GM18502 (cell line): ENCODE data around the gene SSC5D.

Experiments
- ATAC-seq: cut with Tn5 transposase; IDR thresholded peaks from one replicate; pipeline ENCODE4 v1.9.1; 2021; ENCODE audit warnings: mild to moderate bottlenecking; ENCODE audit not compliant: unreplicated experiment, poor library complexity

Gene SSC5D

DNA sequence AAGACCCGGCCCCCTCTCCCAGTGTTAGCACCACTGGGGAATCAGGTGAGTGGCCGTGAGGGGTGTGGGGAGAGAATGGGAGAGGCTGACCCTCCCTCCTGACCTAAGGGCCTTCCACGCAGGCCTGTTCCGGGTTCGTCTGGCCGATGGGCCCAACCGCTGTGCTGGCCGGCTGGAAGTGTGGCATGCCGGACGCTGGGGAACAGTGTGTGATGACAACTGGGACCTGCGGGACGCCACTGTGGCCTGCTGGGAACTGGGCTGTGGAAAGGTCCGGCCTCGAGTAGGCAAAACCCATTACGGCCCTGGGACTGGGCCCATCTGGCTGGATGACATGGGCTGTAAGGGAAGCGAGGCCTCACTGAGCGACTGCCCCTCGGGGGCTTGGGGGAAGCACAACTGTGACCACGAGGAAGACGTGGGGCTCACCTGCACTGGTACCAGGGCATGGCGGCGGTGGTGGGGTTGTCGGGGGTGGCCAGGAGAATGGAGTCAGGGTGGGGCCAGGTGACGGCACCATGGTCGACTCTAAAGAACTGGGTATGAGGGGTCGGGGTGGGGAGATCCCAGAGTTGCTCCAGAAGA is 12.2 kb downstream of the SSC5D start:
- no peak for ATAC-seq

DNA sequence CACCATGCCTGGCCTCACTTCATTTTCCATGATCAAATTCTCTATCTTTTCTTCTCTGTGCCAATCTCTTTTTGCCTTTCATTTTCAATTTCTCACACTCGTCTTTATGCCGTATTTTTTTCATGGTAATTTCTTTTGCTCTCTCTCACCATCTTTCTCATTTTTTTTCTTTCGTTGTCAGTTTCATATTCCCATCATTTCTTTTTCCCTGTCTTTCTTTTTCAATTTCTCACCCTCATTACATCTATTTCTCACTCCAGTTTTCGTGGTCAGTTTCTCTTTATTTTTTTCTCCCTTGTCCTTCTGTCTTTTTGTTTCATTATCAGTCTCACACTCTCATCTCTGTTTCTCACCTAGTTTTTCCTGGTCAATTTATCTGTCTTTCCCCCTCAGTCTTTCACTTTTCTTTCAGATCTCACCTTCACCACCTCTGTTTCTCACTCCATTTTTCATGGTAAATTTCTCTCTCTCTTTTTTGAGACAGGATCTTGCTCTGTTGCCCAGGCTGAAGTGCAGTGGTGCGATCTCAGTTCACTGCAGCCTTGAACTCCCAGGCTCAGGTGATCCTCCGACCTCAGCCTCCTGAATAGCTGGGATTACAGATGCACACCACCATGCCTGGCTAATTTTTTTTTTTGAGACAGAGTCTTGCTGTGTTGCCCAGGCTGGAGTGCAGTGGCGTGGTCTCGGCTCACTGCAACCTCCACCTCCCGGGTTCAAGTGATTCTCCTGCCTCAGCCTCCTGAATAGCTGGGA is 14.1 kb downstream of the SSC5D start:
- ATAC-seq: no peak

DNA sequence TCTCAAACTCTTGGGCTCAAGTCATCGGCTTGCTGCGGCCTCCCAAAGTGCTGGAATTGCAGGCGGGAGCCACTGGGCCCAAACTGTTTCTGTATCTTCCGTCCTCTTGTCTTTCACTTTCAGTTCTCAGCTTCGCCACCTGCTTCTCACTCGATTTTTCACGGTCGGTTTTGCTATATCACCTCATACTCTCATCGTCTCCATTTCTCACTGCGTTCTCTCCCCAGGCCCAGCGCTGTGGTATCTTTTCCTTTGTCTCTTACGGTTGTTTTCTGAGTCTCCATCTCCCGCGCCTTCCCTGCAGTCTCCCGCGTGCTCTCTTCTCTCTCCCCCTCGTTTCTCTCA is 14.9 kb downstream of the SSC5D start:
- ATAC-seq: no peak

- peak; percentile 90 for ATAC-seq
Observed at GRCh38 chr19:55503502-55504251, 15.4 kb downstream of the SSC5D start.

GRCh38 chr19:55504252-55504603 is 16.0 kb downstream of the SSC5D start:
- no peak for ATAC-seq

GRCh38 chr19:55504981-55505380 is 16.7 kb downstream of the SSC5D start:
- no peak for ATAC-seq

DNA sequence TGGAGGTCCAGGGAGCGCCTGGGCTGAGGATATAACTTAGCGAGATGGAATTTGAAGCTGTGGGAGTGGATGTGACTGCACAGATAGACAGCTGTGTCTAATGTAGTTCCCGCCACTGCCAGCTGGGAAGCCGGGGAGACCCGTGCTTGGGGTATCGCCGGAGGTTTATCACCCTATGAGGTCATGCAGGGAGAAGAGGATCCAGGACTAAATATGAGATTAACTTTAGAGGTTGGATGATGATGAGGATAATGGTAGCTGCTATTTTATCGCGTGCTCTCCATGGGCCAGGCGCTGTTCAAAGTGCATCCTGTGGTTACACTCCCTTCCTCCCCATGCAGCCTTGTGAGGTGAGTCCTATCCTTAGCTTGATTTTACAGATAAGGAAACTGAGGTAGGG is 19.9 kb downstream of the SSC5D start:
- no peak for ATAC-seq

DNA sequence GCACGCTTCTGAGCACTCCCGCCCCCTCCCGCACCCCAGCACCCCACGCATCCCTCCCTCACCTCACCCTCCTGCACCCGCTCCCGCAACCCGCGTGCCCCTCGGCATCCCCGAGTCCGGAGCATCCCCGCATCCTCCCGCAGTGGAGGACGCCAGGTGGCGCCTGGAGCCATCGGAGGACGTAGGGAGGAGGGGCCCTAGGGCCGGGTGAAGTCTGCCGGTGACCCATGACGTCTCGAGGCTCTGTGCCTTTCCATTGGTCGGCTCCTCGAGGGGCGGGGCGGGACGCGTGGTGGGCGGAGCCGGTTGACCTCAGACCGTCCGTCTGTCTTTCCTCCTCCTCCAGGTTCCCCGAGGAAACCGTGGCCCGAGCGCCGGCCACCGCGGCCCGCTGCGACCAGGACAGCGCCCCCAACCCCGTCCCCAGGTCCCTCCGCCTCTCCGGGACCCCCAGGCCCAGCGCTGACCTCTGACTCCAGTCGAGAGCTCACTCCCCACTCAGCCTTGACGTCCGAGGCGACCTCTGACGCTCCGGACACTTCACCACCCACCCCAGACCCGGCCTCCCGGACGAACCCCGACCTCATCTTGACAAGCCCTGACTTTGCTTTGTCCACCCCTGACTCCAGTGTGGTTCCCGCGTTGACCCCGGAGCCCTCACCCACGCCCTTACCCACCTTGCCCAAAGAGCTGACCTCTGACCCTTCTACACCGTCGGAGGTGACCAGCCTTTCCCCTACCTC is 28.8 kb downstream of the SSC5D start:
- peak; percentile 97 for ATAC-seq

GRCh38 chr19:55519451-55520311 is 31.4 kb downstream of the SSC5D start:
- ATAC-seq: no peak

DNA sequence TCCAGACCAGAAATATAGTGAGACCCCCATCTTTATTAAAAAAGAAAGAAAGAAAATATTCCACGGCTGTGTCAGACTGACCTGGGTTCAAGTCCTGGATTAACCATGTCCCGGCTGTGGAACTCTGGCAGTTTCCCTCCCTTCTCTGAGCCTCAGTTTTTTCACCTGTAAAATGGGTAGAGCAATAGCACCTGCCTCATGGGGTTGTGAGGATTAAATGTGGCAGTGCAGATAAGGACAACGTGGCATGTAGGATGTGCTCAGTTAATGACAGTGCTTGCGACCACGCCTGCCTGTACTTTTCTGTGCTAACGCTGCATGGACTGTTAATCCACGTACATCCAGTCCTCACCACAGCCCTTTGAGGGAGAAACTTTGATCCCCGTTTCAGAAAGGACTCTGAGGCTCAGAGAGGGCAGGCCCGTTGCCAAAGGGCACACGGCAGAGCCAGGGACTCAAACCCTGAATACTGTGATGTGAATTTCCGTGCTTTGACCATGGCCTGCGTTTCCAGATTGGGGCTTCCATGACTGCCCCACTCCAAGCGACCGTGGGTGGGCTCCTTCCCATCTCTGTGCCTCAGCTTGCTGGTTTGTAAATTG is 32.6 kb downstream of the SSC5D start:
- ATAC-seq: no peak

DNA sequence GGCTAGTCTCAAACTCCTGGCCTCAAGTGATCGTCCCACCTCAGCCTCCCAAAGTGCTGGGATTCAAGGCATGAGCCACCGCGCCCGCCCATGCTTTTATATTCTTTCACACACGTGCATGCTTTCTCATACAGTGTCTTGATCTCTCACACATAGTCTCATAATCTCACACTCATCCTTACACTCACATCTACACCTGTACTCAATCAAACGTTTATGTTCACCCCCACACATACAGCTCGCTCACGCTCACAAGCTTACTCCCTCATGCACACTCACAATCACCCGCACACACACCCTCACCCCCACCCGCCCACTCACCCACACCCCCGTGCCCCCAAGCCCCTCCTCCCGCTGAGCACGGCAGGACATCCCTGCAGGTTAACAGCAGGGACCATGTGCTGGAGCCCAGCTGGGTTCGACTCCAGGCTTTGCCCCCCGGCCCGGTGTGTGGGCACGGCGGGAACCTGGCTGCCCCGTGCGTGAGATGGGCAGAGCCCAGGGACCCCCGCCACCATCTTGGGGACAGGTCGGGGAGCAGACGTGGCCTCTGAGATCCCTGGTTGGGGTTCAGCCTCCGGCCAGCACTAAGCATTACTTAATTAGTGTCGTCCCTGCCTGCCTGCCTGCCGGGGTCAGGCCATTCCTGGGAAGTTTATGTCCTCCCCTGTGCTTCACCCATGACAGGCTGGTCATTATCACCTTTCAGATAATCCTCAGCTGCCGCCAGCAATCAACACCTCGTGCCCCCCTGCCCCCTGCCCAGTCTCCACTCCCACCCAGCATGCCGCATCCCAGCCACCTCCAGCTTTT is 37.3 kb downstream of the SSC5D start:
- no peak for ATAC-seq

DNA sequence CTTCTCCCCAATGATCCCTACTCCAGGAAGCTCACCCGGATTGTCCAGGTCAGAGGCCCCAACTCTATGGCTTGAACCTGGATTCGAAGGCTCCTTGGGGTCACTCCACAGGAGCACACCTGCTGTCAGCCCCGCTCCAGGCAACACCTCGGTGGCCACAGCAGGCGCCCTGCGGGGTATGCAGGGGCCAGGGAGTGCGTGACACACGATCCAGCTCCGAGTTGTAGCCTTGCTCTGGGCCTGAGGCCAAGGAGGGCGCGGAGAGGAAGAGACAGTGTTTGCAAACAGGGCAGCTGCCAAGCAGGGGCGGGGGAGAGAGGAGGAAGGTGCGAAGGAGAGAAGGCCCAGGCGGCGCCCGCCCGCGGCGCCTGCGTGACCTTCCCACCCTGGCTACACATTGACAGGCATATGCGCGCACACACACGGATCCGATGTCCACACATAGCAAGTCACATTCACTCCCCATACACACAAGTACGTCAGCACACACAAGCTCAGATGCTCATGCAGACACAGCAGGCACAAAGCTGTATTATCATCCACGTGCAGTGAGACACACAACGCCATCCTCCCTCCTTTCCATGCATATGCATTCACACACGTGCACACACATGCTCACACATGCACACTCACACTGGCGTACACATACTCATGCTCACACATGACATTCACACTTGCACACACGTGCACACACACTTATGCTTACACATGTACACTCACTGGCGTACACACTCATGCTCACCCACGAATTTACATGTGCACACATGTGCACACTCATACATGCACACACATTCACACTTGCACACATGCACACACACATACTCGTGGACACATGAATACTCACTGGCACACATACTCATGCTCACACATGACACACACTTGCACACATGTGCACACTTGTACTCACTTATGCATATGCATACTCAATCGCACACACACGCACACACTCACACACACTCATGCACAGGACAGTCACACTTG is 38.3 kb downstream of the SSC5D start:
- no peak for ATAC-seq

GRCh38 chr19:55527197-55528029 is 39.2 kb downstream of the SSC5D start:
- no peak for ATAC-seq

DNA sequence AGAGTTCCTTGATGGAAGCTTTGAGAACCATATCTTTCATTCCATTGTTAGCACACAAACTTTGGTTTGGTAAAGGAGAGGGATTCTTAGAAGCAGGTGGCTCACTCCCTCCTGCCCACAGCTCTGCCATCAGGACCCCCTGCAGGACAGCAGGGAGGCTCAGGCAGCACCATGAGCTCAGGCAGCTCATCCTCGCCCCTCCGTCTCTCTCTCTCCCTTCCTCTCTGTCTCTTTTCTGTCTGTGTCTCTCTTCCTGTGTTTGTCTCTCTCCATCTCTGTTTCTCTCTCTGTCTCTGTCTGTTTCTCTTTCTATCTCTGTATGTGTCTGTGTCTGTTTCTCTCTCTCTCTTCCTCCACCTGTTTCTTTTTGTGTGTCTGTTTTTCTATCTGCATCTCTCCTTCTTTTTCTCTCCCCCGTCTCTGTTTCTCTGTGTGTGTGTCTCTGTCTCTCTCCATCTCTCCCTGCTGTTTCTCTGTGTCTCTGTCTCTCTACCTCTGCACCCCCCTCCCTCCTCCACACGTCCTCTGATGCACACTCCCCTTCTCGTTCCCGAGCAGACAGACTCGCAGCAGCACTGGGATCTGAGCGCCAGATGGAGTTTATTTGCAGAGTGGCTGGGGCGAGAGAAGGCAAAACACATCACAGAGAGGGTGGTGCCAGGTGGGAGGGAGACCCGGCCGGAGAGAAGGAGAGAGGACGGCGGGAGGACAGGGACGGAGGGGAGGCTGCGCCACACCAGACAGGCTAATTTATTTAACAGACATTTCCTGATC is 40.0 kb downstream of the SSC5D start:
- no peak for ATAC-seq

DNA sequence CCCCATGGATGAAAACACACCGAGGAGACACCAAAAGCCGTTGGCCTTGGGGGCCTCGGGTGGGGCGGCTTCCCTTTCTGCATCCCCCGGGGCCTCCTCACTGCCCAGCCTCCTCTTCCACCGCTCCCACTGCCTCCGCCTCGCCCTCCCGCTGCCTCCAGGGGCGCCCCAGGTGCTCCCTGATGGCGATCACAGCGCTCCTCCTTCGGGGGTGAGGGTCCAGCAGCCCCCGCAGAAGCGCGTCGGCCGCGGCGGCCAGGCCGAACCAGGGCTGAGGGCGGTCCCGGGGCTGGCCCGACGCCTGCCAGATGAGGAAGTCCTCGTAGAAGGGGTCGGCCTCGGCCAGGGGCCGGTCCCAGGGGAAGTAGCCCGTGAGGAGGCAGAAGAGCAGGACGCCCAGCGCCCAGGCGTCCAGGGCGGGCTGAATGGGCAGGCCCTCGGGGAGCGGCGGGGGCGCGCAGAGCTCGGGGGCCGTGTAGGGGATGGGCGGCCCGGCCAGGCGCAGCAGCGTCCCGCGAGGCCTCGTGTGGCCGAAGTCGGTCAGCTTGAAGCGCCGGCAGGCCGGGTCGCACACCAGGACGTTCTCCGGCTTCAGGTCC is 41.5 kb downstream of the SSC5D start:
- no peak for ATAC-seq

GRCh38 chr19:55530996-55531395 is 42.8 kb downstream of the SSC5D start:
- ATAC-seq: no peak
